ENCODE results near the gene PITRM1.

Gene PITRM1

DNA sequence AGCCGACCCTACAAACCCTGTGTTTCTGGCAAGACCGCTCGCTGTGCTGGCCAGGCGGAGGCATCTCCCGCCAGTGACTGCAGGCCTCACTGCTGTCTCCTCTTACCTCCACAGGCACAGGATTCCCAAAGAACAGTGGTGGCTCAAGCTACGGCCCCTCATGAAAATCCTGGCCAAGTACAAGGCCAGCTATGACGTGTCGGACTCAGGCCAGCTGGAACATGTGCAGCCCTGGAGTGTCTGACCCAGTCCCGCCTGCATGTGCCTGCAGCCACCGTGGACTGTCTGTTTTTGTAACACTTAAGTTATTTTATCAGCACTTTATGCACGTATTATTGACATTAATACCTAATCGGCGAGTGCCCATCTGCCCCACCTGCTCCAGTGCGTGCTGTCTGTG, 36.2 kb downstream of the PITRM1 start:
- DNase-seq, result no peak

DNA sequence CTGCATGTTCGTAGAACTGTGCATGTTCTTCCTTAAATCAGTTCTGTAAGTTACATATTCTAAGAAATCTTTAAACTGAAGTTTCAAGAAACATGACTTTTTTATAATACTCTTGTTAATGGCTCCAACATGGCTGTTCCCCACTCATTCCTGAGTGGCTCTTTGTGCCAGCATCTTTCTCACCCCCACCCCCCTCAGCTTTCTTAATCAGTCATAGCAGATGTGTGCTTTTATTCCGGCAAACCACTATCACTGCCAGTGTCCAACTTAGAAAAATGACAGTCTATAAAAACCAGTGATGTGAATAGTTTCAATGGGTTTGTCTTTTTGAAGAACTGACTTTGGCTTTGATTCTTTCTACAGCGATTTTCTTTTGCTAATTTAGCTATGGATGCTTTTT, 37.6 kb downstream of the PITRM1 start:
- DNase-seq, result no peak

DNA sequence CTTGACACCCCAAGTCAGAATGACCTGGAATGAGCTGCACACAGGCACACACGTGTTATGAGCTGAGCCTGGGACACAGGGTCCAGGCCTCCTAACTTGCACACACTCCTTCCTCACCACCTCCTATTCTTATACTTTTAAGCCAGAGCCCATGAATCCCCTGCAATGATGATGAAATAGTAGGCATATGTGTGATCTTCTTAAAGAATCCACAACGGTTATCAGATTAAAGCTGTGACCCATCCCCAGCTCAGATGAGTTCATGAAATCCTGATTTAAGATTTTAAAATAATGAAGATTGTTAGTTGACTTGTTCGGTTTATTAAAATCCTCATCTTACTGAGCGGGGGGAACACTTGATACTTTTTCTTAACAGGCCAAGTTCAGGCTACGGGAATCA, 38.6 kb downstream of the PITRM1 start:
- DNase-seq, result no peak

DNA sequence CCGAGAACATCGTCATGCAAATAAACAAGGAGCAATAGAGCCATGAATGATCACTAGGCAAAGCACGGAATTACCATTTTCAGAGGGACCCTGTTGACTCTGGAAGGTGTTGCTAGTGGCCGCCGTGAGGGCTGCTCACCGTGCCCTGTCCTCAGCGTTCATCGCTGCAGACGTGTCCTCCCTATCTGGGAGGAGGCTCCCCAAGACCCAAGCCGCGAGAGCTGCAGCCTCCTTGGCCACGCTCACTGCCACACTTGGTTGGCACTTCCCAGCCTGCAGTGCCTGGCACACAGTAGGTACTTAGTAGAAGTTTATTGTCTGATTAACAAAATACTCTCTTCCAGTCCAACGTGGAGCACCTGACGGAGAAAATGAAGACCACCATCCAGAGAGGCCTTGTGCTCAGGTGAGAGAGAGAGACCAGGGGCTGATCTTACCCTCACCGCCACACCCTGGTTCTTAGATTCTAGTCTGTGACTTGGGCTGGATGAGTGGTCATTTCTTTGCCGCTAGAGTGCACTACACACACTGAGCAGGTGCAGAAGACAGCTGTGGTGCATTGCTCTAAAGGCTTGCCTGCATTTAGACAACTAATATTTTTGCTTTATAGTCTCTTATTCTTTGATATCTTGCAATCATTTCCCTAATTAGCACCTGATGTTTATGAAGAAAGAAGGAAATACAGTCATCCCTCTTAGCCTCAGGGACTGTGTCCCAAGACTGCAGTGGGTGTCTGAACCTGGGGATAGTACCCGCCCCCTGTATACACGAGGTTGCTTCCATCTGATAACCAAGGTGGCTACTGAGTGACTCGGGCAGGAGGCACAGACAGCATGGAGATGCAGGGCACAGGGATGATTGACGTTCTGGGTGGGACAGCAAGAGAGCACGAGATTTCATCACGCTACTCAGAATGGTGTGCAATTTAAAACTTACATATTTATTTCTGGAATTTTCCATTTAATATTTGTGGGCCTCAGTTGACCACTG, 40.3 kb downstream of the PITRM1 start:
- DNase-seq, result no peak

DNA sequence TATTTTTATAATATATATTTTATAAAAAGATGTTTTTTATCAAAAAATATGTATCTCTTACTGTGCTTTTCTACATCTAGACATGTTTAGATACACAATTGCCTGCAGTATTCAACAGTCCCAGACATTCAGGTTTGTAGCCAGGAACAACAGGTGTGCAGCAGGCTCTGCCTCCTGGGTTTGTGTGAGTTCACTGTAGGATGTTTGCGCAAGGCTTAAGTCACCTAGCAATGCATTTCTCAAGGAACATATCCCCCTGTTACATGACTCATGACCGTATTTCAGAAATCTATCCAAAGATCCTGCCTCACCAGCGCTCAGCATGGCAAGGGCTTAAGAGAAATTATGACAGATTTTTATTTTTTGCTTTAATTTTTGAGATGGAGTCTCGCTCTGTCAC, 41.5 kb downstream of the PITRM1 start:
- no peak for DNase-seq

DNA sequence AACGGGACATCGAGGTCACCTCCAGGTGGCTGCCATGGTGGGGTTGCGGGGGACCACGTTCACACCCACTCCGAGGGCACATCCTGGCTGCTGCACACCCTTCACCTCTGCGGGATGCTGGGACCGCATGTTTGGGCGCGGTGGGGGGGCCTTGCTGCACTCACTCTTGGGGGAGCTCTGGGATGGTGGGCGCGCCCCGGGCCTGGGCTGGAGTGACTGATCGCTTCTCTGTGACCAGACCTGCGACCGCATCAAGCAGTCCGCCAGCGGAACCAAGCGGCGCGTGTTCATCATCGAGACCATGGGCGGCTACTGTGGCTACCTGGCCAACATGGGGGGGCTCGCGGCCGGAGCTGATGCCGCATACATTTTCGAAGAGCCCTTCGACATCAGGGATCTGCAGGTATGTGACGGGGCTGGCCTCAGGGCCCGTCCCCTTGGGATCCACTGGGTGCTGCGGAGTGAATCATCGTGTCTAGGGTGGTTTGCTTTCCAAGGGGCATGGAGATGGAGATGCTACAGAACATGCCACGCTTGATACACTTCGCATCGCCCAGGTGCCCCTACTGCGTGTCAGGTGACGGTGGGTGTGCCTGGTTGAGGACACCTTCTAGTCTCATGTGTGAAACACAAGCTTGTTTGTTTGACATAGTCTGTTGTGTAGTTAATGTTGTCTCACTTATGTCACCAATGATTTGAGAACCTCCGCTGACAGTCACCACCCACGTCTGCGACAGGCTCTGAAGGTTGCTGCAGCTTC, 42.8 kb downstream of the PITRM1 start:
- no peak for DNase-seq

DNA sequence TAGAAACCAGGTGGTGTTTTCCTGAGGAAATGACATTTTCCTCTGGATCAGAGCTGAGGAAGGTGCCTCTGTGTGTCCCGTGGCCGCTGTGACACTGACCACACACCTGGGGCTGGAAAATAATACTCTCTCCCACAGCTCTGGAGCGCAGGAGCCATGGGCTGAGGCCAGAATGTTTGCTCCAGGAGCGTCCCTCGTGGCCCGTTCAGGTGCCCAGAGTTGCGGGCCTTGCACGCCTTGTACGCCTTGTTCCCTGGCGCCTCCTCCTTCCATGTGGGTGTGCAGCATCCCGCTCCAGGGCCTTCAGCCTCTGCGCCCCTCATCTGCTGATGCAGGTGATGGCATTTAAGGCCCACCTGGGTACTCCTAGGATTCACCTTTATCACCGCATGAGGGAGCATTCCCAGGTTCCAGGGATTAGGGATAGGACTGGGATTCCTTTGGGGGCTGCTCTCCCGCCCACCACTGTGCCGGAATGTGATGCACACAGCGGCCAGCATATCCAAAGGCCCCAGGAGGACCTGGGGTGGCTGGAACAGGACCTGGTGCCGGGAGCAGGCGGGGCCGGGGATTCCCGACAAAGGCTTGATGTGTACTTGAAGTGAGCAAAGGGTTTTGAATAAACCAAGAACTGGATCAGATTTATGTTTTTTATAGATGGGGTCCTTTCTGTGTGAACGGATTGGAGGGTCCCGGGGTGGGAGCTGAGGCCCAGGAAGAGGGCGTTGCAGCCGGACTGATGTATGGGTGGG, 44.0 kb downstream of the PITRM1 start:
- no peak for DNase-seq

DNA sequence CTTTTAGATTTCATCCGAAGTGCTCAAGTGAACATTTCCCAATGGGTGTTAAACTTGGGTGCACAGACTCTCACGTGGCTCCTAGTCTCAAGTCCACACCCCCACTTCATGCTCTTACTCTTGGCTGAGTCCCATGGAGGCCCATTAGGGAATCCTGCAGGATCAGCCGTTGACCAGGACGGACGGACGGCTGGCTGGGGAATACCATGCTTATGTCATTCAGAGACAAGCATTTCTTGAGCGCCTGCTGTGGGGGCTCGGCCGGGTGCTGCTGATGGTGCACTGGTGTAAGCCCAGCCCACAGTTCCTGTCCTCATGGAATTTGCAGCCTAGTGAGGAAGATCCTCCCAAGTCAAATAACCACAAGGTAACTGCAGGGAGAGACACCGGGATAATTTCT, 44.7 kb downstream of the PITRM1 start:
- no peak for DNase-seq

DNA sequence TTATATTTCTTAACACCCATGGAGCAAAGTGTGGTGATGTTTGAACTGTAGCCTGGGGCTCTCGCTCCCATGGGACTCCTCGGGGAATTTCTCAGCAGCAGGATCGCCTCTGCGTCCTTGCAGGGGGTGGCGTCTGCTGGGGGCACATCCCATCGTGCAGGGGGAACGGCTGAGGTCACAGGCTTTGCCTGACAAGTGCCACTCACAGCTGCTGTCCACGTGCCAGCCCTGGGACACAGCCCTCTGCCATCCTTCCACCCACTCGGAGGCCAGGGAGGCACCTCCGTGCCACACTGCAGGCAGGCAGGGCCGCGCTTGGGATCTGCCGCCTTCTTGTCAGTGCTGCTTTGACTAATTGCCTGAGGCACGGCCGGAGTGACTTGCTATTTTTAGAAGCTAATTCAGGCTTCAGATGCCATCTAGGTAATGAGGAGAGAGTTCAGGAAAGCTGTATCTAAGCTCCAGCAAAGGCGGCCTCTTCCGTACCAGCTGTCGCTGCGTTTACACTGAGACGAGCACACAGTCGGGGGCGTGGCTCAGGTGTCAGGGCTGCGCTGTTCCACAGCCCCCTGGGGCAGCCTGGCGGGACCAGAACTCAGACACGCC, 45.7 kb downstream of the PITRM1 start:
- no peak for DNase-seq

DNA sequence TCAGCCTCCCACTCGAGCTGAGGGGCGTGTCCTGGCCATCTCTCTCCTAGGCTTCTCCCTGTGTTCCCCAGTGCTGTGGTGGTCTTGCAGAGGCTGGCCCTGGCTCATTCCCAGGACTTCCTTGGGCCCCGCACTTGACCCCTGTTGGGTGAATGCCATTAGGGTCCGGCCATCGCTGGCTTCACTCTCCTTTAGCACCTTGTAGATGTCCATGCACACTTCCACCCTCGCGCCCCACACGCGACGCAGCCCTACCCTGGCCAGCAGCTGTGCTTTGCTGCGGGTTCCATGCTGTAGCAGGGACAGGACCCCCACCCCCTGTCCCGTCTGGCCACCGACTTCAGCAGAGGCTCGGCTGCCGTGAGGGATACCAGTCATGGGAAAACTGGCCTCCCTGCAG, 46.3 kb downstream of the PITRM1 start:
- no peak for DNase-seq

DNA sequence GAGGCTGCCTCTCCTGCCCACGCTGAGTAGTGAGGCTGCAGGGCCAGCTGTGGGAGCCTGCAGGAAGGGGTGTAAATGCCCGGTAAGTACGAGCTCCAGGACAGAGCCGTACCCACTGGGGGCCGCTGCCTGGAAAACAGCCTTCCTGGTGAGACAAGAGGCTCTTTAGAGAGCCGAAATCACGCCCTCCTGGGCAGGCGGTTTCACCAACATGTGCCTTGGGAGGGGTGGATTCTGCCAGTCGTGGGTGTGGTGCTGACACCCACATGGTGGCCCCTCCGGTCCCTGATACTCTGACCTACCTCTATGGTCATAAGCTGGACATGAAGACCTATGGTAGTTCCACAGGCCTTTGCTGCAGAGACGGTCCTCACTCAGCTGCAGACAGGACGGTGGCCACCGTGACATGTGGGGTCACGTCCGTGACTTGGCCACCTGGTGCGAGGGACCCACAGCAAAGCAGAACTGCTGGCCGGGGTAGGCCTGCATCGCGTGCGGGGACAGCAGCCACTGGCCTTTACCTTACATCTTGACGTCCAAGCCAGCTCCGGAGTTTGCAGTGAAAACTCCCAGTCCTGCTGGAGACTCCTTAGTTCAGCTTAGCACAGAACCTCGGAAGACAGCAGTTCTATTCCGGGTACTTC, 46.9 kb downstream of the PITRM1 start:
- no peak for DNase-seq

DNA sequence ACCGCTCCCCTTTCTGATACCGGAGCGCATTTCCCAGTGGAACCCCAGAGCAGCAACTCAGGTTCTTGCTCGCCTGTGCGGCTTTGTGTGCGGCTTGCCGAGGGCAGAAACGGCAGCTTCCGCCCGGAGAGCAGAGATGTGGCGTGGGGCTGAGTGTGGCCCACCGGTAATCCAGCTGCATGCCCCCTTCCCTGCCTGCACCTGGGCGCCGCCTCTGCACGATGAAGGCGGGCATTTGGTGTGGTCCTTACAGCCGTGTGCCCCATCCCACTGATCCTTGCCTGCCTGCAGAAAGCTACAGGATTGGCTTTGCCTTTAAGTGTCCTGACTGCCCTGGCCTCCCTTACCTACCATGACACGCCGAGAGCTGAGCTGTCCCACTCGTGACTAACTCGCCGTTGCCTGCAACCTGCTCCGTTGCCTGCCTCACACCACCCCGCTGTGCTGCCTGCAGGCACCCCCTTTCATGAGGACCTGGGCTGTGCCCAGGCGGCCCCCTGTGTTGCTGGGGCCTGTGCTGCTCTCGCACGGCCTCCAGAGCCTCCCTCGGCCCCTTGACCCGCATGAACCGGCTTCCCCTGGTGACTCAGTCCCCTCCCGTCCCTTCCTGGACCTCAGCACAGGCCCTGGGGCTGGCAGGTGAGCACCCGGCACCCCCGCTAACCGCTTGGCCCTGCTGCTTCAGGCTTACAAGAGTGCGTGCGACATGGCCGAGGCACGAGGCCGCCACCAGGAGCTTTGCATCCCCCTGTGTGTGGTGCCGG, 48.0 kb downstream of the PITRM1 start:
- DNase-seq, result no peak

DNA sequence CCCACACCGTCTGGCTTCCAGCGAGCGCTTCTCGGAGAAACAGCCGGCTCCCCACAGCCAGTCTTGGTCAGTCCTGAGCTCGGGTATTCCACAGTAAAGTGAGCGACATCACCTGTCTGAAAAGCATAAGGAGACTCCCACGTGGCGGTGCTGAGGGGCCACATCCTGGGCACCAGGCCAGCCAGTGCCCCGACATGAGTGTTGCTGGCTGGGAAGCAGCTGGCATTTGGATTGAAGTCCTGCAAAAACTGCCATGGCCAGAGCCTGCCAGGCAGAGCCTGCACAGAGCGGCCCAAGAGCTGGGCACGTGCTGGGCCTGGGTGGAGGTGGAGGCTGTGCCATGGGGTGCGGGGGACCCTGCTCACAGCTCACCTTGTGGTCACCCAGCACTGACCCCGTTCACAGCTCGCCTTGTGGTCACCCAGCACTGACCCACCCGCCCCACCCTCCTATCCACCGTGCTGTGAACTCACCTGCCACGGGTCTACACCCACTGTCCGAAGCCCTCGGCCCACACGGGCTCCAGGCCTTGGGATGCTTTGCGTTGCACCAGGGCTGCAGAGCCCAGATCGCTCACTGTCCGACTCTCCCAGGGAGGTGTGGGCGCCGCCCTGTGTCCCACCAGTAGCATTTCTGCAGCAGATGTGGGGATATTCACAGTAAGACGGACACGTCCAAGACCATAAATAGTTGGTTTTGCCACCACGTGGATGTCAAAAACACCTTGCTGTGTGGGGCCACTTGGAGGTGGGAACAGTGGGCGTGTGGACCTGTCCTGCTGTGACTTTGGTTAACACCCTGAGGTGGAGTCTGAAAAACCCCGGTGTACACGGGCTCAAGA, 48.8 kb downstream of the PITRM1 start:
- DNase-seq, result no peak

DNA sequence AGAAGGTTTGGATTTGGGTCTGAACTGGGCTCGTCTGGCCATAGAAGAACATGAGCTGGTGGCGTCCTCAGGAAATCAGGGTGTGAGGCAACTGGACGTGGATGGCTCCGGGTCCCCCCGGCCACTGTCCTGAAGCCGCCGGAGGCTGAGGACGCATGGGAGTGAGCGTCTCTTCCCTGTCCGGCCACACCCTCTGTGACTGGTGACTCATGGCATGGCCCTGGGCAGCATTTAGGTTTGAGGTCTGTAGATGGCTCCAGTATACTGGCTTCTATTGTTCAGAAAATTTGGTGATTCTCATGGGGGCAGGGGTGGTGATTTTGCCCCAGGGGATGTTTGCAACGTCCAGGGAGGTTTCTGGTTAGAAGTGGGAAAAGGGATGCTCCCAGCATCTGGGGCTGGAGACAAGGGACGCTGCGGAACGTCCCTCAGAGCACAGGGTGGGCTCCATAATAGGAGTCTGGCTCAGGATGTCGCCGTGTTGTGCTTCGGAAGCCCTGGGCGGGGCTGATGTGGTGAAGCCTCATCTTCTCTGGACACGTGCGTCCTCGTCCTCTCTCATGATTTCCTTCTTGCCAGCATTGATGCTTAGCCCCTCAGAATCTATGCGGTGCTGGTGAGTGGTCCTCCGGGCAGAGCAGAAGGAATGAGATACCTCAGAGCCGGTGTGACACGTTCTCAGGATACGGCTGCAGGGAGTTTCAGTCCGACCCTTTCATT, 49.9 kb downstream of the PITRM1 start:
- no peak for DNase-seq

DNA sequence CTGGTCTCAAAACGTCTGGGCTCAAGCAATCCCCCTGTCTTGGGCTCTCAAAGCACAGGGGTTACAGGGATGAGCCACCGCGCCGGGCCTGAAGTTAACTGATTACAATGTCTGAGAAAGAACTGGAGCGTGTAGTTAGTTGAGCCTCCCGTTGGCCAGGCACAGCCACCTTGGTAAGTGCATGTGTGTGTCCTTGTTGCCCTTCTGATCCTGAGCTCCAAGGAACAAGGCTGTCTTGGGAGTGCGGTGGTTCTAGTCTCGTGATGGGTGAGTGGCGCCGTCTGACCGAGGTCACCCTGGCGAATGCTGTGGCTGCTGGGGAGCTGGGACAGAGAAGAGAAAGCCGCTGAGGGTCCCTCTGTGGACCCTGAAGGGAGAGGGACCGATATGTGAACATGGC, 50.5 kb downstream of the PITRM1 start:
- DNase-seq, result no peak

DNA sequence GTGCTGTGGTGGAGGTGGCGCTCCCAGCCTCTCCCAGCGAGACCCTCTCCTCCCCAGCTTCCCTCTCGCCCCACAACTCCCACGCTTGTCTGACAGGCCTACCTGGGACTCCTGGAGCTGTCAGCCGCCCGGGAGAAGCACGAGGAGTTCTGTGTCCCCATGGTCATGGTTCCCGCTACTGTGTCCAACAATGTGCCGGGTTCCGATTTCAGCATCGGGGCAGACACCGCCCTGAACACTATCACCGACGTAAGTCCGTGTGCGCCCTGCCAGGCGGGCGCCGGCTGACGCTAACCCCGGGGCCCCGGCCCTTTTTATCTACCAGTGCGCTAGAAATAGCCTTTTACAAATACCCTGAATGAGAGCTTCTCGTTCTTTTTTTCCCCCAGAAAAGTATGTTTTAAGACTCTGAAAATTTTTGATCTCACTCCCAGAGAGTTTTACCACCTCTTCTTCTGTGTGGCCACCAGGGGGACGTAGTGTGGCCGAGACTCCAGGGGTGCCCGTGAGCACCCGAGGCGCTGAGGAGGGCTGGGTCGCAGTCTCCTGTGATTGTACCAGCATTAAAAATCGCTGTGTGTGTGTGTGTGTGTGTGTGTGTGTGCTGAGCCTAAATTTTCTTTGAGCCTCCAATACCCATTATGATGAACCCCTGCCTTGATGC, 52.7 kb downstream of the PITRM1 start:
- DNase-seq, result no peak

DNA sequence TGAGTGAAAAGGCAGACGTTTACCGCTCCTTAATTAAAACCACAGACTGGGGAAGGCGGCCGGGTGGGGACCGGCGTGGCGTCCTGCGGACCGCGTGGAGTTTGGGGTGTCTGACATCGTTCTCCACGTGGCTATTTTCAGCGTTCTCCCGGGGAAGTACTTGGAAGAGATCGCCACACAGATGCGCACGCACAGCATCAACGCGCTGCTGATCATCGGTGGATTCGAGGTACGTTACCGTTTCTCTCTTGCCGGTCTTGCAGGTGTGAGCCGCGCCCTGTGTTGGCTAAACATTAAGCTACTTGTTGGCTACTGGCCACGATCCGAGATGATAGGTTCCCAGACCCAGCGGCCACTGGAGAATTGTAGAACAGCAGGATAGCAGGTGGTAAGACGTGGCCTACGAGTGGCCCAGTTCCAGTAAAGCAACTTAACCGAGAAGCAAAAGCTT, 53.9 kb downstream of the PITRM1 start:
- no peak for DNase-seq

DNA sequence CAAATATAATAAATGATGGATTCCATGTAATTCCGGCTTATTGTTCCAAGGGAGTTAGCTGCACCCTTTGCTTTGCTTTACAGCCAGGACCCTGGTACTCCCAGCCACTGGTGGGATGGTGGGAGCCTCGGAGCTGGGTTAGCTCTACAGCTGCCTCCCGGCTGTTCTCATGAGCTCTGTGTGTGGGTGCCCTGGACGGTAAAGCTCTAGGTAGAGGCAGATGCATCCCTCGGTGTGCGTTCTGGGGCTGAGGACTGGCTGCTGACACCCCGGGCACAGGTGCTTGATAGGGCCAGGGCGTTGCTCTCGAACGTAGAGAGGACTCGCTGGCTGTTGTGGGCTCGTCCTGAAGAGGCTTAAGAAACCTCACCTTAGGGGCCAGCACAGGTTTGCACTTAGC, 55.1 kb downstream of the PITRM1 start:
- no peak for DNase-seq

DNA sequence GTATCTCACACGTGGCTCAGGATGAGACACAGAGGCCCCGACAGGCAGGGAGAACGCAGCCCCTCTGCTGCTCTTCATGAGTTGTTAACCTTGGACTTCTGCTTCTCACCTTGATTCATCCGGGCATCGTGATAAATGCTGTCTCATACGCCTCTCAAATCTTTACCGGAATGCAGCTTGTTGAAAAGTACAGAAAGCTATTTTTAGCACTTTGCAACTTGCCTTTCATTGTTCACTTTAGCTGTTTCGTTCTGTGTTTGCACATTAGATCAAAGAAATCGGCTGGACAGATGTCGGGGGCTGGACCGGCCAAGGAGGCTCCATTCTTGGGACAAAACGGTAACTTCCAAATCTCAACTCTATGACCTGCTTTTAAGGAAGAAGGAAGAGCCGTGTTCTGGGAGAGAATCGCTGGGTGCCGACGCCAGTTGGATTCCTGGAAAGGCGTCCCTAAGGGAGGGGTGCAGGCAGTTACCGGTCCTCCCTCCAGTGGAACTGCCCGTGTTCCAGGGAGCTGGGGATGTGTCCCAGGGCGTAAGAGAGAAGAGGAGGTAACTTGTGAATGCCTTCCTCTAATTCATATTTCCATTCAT, 56.0 kb downstream of the PITRM1 start:
- DNase-seq, result no peak

All from CD4-positive, alpha-beta T cell treated with Interferon alpha-2 for 1 hour (primary cell).